H54 (cell line): ENCODE measurements around the gene MTF2.
"Not testable (repeated sequence)": the region's sequence is repeated elsewhere in the genome, so short reads cannot be mapped to it uniquely, and the experiment has no call there.

Source experiments
- DNase-seq: peaks from one replicate; pipeline ENCODE4 v3.0.0; 2011; ENCODE audit warnings: low spot score, mixed read lengths; ENCODE audit not compliant: insufficient read length
- FAIRE-seq: peaks from 3 replicates; lab custom pipeline; 2011; peaks lifted over from hg19 to GRCh38; lab: Jason Lieb, UNC
- POLR2A ChIP-seq: IDR thresholded peaks from 2 replicates; pipeline ENCODE4 v1.6.1; 2011; ENCODE audit warnings: low read depth, mild to moderate bottlenecking, low read length

Gene MTF2

GRCh38 chr1:93140106-93140505 is 61.0 kb downstream of the MTF2 start:
- TF ChIP-seq POLR2A, result no peak
- DNase-seq (no peak), FAIRE-seq (no peak)

- no peak for DNase-seq
- TF ChIP-seq POLR2A, result no peak
- FAIRE-seq, result no peak
Measured at GRCh38 chr1:93142161-93142560, 63.1 kb downstream of the MTF2 start.

- peak; percentile 74 for FAIRE-seq
- TF ChIP-seq POLR2A, result no peak
- no peak for DNase-seq
Measured at GRCh38 chr1:93143136-93143535, 64.1 kb downstream of the MTF2 start.

- no peak for DNase-seq
- no peak for TF ChIP-seq POLR2A
- no peak for FAIRE-seq
Measured at GRCh38 chr1:93143769-93144168, 64.7 kb downstream of the MTF2 start.

- no peak for TF ChIP-seq POLR2A
- DNase-seq (no peak), FAIRE-seq (no peak)
Measured at GRCh38 chr1:93148001-93148400, 68.9 kb downstream of the MTF2 start.

- no peak for TF ChIP-seq POLR2A
- FAIRE-seq (peak; percentile 11), DNase-seq (no peak)
Measured at GRCh38 chr1:93150729-93151128, 71.6 kb downstream of the MTF2 start.

- FAIRE-seq, result no peak
Measured at GRCh38 chr1:93151474-93151873, 72.4 kb downstream of the MTF2 start.

GRCh38 chr1:93152835-93153234 is 73.8 kb downstream of the MTF2 start:
- no peak for TF ChIP-seq POLR2A
- FAIRE-seq (peak; percentile 68), DNase-seq (no peak)

More at GRCh38 chr1:93151474-93151873, 72.4 kb downstream of the MTF2 start:
- TF ChIP-seq POLR2A, result no peak
- DNase-seq, result no peak

- TF ChIP-seq POLR2A, result no peak
- no peak for FAIRE-seq
Measured at GRCh38 chr1:93154898-93155297, 75.8 kb downstream of the MTF2 start.

GRCh38 chr1:93155335-93155734 is 76.3 kb downstream of the MTF2 start:
- DNase-seq (no peak), FAIRE-seq (no peak)
- no peak for TF ChIP-seq POLR2A

More at GRCh38 chr1:93154898-93155297, 75.8 kb downstream of the MTF2 start:
- DNase-seq, result no peak

- TF ChIP-seq POLR2A, result no peak
- FAIRE-seq (no peak), DNase-seq (no peak)
Measured at GRCh38 chr1:93159337-93159736, 80.3 kb downstream of the MTF2 start.

GRCh38 chr1:93163314-93163713 is 84.2 kb downstream of the MTF2 start:
- DNase-seq, FAIRE-seq: not testable (repeated sequence)

GRCh38 chr1:93164816-93165215 is 85.7 kb downstream of the MTF2 start:
- peak; percentile 53 for FAIRE-seq
- TF ChIP-seq POLR2A, result no peak
- DNase-seq, result no peak

- FAIRE-seq, DNase-seq: not testable (repeated sequence)
Measured at GRCh38 chr1:93165895-93166294, 86.8 kb downstream of the MTF2 start.

GRCh38 chr1:93167006-93167405 is 87.9 kb downstream of the MTF2 start:
- TF ChIP-seq POLR2A, result no peak
- no peak for DNase-seq
- FAIRE-seq, result no peak

- not testable (repeated sequence) for FAIRE-seq, DNase-seq
Measured at GRCh38 chr1:93170141-93170678, 91.1 kb downstream of the MTF2 start.
